NT2/D1 (cell line): ENCODE results near the gene DDAH1.

Experiments used
- SUZ12 ChIP-seq: IDR thresholded peaks from 2 replicates; pipeline ENCODE4 v1.6.1; 2011; ENCODE audit not compliant: insufficient read length, insufficient read depth; ENCODE audit errors: extremely low read depth
- YY1 ChIP-seq: IDR thresholded peaks from 2 replicates; pipeline ENCODE4 v1.6.1; 2011; ENCODE audit not compliant: insufficient read length, insufficient read depth
- ZNF274 ChIP-seq: IDR thresholded peaks from 2 replicates; pipeline ENCODE4 v1.6.1; 2011; ENCODE audit warnings: mild to moderate bottlenecking, low read depth, low read length

DNA sequence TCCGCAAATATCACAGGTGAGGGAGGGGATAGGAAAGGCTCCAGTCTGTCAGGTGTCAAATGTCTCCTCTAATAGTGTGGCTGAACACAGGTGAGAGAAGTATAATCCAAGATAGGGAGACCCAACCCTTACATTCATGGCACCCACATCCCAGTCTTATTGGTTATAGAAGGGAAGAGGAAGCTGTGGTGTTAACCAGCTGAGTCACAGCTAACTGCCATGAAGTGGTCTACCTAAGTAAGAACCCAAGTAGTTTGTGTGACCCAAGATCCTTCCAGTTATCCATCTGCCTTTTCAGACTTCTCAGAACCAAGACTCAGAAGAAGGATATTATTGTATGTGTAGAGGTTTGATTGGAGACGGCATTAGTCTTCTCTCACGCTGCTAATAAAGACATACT lies 37.1 kb downstream of the DDAH1 start:
- TF ChIP-seq SUZ12 (no peak), YY1 (no peak), ZNF274 (no peak)
